Measurements from ENCODE around the gene GRIN2C. TPM values are rescaled to one million over a fixed set of nuclear protein-coding genes. Genes with fewer than 3 reads are reported as not detected.

The GRIN2C gene
- total and polyA plus RNA-seq, 2 donors (not counting 1 experiment from before 2014, with no cell fraction given), result 0.01 to 0.50 TPM

DNA sequence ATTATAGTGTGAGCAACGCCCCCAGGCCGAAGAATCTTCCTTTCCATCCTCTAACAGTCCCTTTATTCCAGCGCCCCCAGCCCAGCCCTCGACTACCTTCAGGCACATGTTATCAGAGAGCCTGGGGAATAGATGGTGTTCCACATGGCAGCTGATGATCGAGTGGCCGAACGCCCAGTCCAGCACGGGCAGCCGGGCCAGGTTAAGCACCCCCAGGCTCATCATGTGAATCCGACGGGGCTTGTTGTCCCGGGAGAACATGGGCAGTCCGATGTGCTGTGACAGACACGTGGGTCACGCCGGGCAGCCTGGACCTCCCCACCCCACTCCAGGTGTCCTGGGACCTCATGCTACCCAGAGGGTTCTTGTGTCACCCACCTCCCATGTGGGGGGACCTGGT lies 19.6 kb upstream of the GRIN2C start:
- H3K79me2 ChIP-seq (ENCODE audit: control insufficient read depth, insufficient read depth, low read length), result no peaks in the 10 kb centered on the region
- H3K9me3 ChIP-seq (ENCODE audit: control insufficient read depth, insufficient read depth, low read depth, low read length), result no peaks in the 10 kb centered on the region
- H3K4me3 ChIP-seq (replicated peaks in 1 of 4; ENCODE audit: control extremely low read depth in 1 of 4, insufficient read depth in 1 of 4, low read depth in 3 of 4, low read length in 4 of 4), result no peak overlapping the region
- no peak overlapping the region for H3K4me2 ChIP-seq (ENCODE audit: extremely low read depth, insufficient read depth, low read length)
- TF ChIP-seq EZH2 (IDR thresholded peaks at IDR 0.05; ENCODE audit: low read length, missing control alignments), result no peak
- no peak for TF ChIP-seq CTCF (conservative IDR thresholded peaks at IDR 0.05 in 1 of 2, IDR thresholded peaks at IDR 0.05 in 1 of 2; ENCODE audit: low read depth in 1 of 2, low read length in 2 of 2)
- H2AFZ ChIP-seq (ENCODE audit: low read length), result no peak overlapping the region
- H3K9ac ChIP-seq (ENCODE audit: insufficient read depth, low read length), result no peak overlapping the region
- H3K27me3 ChIP-seq (ENCODE audit: control insufficient read depth, insufficient read depth, low read length), result peaks cover 14% of the 10 kb centered on the region
- DNase-seq (ENCODE audit: low read depth in 2 of 2), result no peak
- H3K27ac ChIP-seq (ENCODE audit: insufficient read depth, low read length), result no peak overlapping the region
- no peaks in the 10 kb centered on the region for H3K4me1 ChIP-seq (ENCODE audit: control insufficient read depth, extremely low read depth, insufficient read depth, low read length)
- H4K20me1 ChIP-seq (ENCODE audit: control insufficient read depth, extremely low read depth, insufficient read depth, low read length), result no peaks in the 10 kb centered on the region
- no peaks in the 10 kb centered on the region for H3K36me3 ChIP-seq (ENCODE audit: control insufficient read depth, insufficient read depth, low read length)

DNA sequence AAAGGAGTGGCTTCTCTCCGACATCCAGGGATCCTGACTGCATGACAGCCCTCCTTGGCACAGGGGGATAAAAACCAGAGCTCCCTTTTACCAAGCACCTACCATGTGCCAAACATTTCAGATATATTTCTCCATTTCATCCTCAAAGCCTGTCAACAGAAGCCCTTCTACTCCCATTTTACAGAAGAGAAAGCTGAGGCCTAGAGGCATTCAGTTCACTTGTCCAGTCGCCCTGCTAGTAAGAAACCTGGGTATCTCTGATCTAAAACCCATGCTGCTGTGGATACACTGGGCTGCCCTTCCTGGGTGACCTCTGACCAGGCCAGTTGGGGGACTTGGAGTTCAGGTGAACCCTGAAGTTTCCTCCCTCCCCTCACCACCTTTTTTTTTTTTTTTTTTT lies 19.0 kb upstream of the GRIN2C start:
- no peak for TF ChIP-seq CTCF (conservative IDR thresholded peaks at IDR 0.05 in 1 of 2, IDR thresholded peaks at IDR 0.05 in 1 of 2; ENCODE audit: low read depth in 1 of 2, low read length in 2 of 2)
- TF ChIP-seq EZH2 (IDR thresholded peaks at IDR 0.05; ENCODE audit: low read length, missing control alignments), result no peak
- H3K4me2 ChIP-seq (ENCODE audit: extremely low read depth, insufficient read depth, low read length), result no peak overlapping the region
- no peaks in the 10 kb centered on the region for H3K79me2 ChIP-seq (ENCODE audit: control insufficient read depth, insufficient read depth, low read length)
- no peak overlapping the region for H2AFZ ChIP-seq (ENCODE audit: low read length)
- H3K9me3 ChIP-seq (ENCODE audit: control insufficient read depth, insufficient read depth, low read depth, low read length), result no peaks in the 10 kb centered on the region
- no peak overlapping the region for H3K9ac ChIP-seq (ENCODE audit: insufficient read depth, low read length)
- no peak overlapping the region for H3K4me3 ChIP-seq (replicated peaks in 1 of 4; ENCODE audit: control extremely low read depth in 1 of 4, insufficient read depth in 1 of 4, low read depth in 3 of 4, low read length in 4 of 4)
- H3K36me3 ChIP-seq (ENCODE audit: control insufficient read depth, insufficient read depth, low read length), result no peaks in the 10 kb centered on the region
- no peaks in the 10 kb centered on the region for H4K20me1 ChIP-seq (ENCODE audit: control insufficient read depth, extremely low read depth, insufficient read depth, low read length)
- H3K27ac ChIP-seq (ENCODE audit: insufficient read depth, low read length), result no peak overlapping the region
- no peaks in the 10 kb centered on the region for H3K4me1 ChIP-seq (ENCODE audit: control insufficient read depth, extremely low read depth, insufficient read depth, low read length)
- H3K27me3 ChIP-seq (ENCODE audit: control insufficient read depth, insufficient read depth, low read length), result peaks cover 14% of the 10 kb centered on the region
- no peak for DNase-seq (ENCODE audit: low read depth in 2 of 2)

DNA sequence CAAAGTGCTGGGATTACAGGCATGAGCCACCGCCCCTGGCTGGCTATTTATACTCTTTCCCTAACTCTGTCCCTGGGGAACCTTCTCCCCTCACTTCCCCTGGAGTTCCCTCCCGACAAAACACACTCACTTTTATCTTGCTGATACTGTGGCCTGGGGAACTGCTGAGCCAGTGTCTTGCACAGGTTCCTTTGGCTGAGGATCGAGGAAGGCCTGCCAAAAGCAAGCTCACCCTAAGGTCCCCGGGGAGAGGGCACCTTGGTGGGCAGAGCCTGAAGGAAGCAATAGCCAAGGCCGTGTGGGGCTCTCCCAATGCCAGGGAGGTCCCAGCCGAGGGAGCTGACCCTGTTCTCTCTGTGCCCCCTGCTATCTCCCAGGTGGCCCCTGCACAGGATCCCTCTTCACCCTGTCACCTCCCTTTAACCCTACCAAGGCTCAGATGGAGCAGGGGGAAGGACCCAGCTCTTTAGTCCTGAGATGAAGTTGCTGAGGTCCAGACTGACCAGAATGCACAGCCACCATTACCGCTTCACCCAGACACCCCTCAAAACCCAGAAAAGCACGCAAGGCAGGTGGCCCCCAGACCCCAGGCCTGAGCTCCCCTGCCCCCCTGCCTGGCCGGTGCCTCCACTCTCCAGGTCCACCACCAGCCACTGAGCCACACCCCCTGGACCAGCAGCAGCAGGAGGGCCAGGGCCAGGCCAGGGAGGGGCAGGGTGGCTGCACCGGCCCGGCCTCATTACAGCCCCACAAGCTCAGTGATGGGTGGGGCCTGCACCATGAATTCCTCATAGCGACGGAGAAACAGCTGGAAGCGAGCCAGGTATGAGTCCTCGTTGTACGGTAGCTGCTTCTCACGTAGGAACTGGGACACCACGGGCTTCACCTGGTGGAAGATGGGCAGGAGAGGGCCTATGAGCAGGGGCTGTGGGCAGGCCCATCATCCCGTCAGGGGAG lies 18.2 kb upstream of the GRIN2C start:
- Histone ChIP-seq H3K4me1 (ENCODE audit: control insufficient read depth, extremely low read depth, insufficient read depth, low read length) (no peaks in the 10 kb centered on the region), H3K27me3 (ENCODE audit: control insufficient read depth, insufficient read depth, low read length) (peaks cover 14% of the 10 kb centered on the region), H3K36me3 (ENCODE audit: control insufficient read depth, insufficient read depth, low read length) (no peaks in the 10 kb centered on the region), H3K27ac (ENCODE audit: insufficient read depth, low read length) (no peak overlapping the region), H3K79me2 (ENCODE audit: control insufficient read depth, insufficient read depth, low read length) (no peaks in the 10 kb centered on the region), H2AFZ (ENCODE audit: low read length) (no peak overlapping the region), H3K4me2 (ENCODE audit: extremely low read depth, insufficient read depth, low read length) (no peak overlapping the region), H3K9ac (ENCODE audit: insufficient read depth, low read length) (no peak overlapping the region), H4K20me1 (ENCODE audit: control insufficient read depth, extremely low read depth, insufficient read depth, low read length) (no peaks in the 10 kb centered on the region), H3K9me3 (ENCODE audit: control insufficient read depth, insufficient read depth, low read depth, low read length) (no peaks in the 10 kb centered on the region), H3K4me3 (replicated peaks in 1 of 4; ENCODE audit: control extremely low read depth in 1 of 4, insufficient read depth in 1 of 4, low read depth in 3 of 4, low read length in 4 of 4) (no peak overlapping the region)
- DNase-seq (ENCODE audit: low read depth in 2 of 2), result no peak
- no peak for TF ChIP-seq EZH2 (IDR thresholded peaks at IDR 0.05; ENCODE audit: low read length, missing control alignments)
- no peak for TF ChIP-seq CTCF (conservative IDR thresholded peaks at IDR 0.05 in 1 of 2, IDR thresholded peaks at IDR 0.05 in 1 of 2; ENCODE audit: low read depth in 1 of 2, low read length in 2 of 2)
